Fibroblast of lung (primary cell): ENCODE measurements around the gene PPP5C. TPM values are rescaled to one million over a fixed set of nuclear protein-coding genes. Genes with fewer than 3 reads are reported as not detected.

Source experiments
- DNase-seq, 2 donors: peaks; one replicate each; pipeline versions ENCODE4 v3.0.0 to v3.0.0-alpha.2; 2010; ENCODE audit warnings: low read depth in 2 of 2
- H2AFZ ChIP-seq: 2 replicates; pipeline ENCODE4 v1.5.1; 2012; ENCODE audit warnings: low read length, control low read depth, inconsistent platforms
- H3K27ac ChIP-seq: 2 replicates; pipeline ENCODE4 v1.5.1; 2011; ENCODE audit warnings: low read length, control low read depth; ENCODE audit not compliant: insufficient read depth
- H3K27me3 ChIP-seq: 2 replicates; pipeline ENCODE4 v1.5.1; 2011; ENCODE audit warnings: mild to moderate bottlenecking, low read length; ENCODE audit not compliant: control insufficient read depth, insufficient read depth
- H3K36me3 ChIP-seq: 2 replicates; pipeline ENCODE4 v1.5.1; 2011; ENCODE audit warnings: low read length; ENCODE audit not compliant: control insufficient read depth, insufficient read depth
- H3K4me1 ChIP-seq: 2 replicates; pipeline ENCODE4 v1.5.1; 2011; ENCODE audit warnings: low read length; ENCODE audit not compliant: control insufficient read depth, insufficient read depth; ENCODE audit errors: extremely low read depth
- H3K4me2 ChIP-seq: 2 replicates; pipeline ENCODE4 v1.5.1; 2011; ENCODE audit warnings: low read length, control low read depth; ENCODE audit not compliant: insufficient read depth; ENCODE audit errors: extremely low read depth
- H3K4me3 ChIP-seq, 4 experiments: fragments of 200-600 bp in 1 of 4; sonication (generic) in 1 of 4; replicated peaks in 1 of 4; 2 replicates each; pipeline ENCODE4 v1.5.1; 2011 to 2016; ENCODE audit warnings: low read length in 4 of 4, low read depth in 3 of 4, mild to moderate bottlenecking in 3 of 4, control low read depth in 2 of 4, inconsistent platforms in 1 of 4, mixed read lengths in 1 of 4; ENCODE audit not compliant: insufficient read depth in 1 of 4; ENCODE audit errors: control extremely low read depth in 1 of 4
- H3K79me2 ChIP-seq: 2 replicates; pipeline ENCODE4 v1.5.1; 2012; ENCODE audit warnings: mild to moderate bottlenecking, low read length, inconsistent platforms; ENCODE audit not compliant: control insufficient read depth, insufficient read depth
- H3K9ac ChIP-seq: 2 replicates; pipeline ENCODE4 v1.5.1; 2011; ENCODE audit warnings: mild to moderate bottlenecking, low read length, control low read depth; ENCODE audit not compliant: insufficient read depth
- H3K9me3 ChIP-seq: 2 replicates; pipeline ENCODE4 v1.5.1; 2012; ENCODE audit warnings: low read depth, low read length; ENCODE audit not compliant: control insufficient read depth, insufficient read depth
- H4K20me1 ChIP-seq: 2 replicates; pipeline ENCODE4 v1.5.1; 2011; ENCODE audit warnings: low read length; ENCODE audit not compliant: control insufficient read depth, insufficient read depth; ENCODE audit errors: extremely low read depth
- EZH2 ChIP-seq: IDR thresholded peaks from 2 replicates; pipeline ENCODE4 v1.5.1; 2012; ENCODE audit warnings: low read length, control low read depth, mild to moderate bottlenecking; ENCODE audit errors: missing control alignments
- polyA plus RNA-seq, 2 donors: library from polyadenylated mRNA; depleted of rRNA in 1 of 2; stranded (reverse) in 1 of 2; unstranded in 1 of 2; fragments of >200 nt; gene quantifications; 2 replicates each; pipeline ENCODE4 v1.2.1, GENCODE V29; 2011 to 2012; ENCODE audit warnings: missing spikeins in 1 of 2
- total RNA-seq: library from RNA; depleted of rRNA; stranded (reverse); fragments of >200 nt; gene quantifications from 2 replicates; pipeline ENCODE4 v1.2.1, GENCODE V29; 2014
- TF ChIP-seq, protein P1 (sequence below), 2 donors: IDR thresholded peaks in 1 of 2; conservative IDR thresholded peaks in 1 of 2; 1 replicate in 1 of 2; 2 replicates in 1 of 2; pipeline ENCODE4 v1.5.1; 2011 to 2012; ENCODE audit warnings: low read length in 2 of 2, control low read depth in 1 of 2, inconsistent platforms in 1 of 2, low read depth in 1 of 2, mild to moderate bottlenecking in 1 of 2

PPP5C gene
- total and polyA plus RNA-seq, 2 donors (not counting 1 experiment from before 2014, with no cell fraction given) = 46.9 to 94.1 TPM

DNA sequence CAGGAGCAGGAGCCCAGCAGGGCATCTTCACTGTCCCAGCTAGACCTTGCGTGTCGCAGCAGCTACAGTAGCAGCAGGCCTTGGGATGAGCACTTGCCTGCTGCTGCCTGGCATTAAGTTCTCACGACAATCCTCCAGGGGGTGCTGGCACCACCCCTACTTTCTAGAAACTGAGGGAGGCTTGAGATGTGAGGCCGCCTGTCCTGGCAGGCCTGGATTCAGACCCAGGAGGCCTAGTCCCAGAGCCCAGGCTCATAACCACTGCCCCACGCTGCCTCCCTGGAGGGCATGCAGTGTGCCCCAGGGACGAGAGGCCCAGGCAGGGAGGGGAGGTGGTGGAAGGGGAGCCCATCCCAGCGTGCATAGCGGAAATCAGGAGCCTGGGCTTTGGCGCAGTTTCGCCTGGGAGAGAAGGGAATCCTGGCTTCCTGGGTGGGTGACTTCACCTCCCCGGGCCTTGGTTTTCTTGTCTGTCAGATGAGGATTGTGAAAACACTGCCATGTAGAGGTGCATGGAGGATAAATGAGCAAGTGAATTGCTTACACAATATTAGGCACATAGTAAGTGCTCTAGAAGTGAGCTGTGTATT lies 26.1 kb downstream of the PPP5C start:
- Histone ChIP-seq H3K4me3 (no peak overlapping the region), H2AFZ (no peak overlapping the region), H4K20me1 (no peaks in the 10 kb centered on the region), H3K36me3 (peaks cover 10% of the 10 kb centered on the region), H3K9ac (no peak overlapping the region), H3K27me3 (no peaks in the 10 kb centered on the region), H3K27ac (peak overlapping the region; percentile 77), H3K4me1 (peaks cover 17% of the 10 kb centered on the region), H3K9me3 (no peaks in the 10 kb centered on the region), H3K79me2 (peaks cover 34% of the 10 kb centered on the region), H3K4me2 (peak overlapping the region; percentile 23)
- no peak for TF ChIP-seq EZH2
- TF ChIP-seq, protein P1, sequence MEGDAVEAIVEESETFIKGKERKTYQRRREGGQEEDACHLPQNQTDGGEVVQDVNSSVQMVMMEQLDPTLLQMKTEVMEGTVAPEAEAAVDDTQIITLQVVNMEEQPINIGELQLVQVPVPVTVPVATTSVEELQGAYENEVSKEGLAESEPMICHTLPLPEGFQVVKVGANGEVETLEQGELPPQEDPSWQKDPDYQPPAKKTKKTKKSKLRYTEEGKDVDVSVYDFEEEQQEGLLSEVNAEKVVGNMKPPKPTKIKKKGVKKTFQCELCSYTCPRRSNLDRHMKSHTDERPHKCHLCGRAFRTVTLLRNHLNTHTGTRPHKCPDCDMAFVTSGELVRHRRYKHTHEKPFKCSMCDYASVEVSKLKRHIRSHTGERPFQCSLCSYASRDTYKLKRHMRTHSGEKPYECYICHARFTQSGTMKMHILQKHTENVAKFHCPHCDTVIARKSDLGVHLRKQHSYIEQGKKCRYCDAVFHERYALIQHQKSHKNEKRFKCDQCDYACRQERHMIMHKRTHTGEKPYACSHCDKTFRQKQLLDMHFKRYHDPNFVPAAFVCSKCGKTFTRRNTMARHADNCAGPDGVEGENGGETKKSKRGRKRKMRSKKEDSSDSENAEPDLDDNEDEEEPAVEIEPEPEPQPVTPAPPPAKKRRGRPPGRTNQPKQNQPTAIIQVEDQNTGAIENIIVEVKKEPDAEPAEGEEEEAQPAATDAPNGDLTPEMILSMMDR (conservative IDR thresholded peaks at IDR 0.05 in 1 of 2, IDR thresholded peaks at IDR 0.05 in 1 of 2; ENCODE audit: low read depth in 1 of 2, low read length in 2 of 2) = peak; percentile 26 to 39
- DNase-seq = peak in 1 of 2 donors; percentile 63

DNA sequence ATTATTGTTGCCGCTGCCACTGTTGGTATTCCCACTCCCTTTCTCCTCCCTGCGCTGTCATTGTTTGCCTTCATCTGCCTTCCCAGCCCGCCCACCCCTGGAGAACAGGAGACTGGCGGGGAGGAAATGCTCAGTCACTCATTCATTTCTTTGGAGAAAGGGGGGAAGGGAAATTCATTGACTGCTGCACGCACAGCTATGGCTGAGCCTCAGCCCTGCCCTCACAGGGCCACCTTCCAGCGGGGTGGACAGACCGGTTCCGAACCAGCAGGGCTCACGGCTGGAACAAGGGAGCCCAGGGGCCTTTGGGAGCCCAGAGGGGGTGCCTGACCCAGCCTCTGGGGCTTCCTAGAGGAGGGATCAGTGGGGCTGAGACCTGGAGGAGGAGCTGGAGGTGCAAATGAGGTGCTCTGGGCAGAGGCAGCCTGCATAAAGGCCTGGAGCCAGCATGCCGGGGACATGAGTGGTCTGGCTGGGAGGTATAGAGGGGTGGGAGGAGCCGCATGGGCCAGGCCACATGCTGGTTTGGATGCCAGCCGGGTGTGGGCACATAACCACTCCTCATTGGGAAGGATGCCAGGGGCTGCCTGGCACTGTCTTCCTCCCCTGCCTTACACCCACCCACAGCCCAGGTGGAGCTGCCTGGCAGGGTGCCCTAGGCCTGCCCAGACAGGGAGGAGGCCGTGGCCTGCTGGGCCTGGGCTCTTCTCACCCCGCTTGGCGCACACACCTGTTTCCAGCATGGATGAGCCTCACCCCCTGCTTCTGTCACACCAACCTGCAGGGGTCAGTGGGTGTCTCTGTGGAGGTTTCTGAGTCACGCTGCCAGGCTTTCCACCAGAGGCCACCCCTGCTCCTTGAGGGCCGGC lies 26.8 kb downstream of the PPP5C start:
- Histone ChIP-seq H3K9me3 (no peaks in the 10 kb centered on the region), H3K4me3 (no peak overlapping the region), H3K27ac (peak overlapping the region; percentile 57), H3K79me2 (peaks cover 34% of the 10 kb centered on the region), H3K36me3 (peaks cover 10% of the 10 kb centered on the region), H4K20me1 (no peaks in the 10 kb centered on the region), H3K4me1 (peaks cover 17% of the 10 kb centered on the region), H3K27me3 (no peaks in the 10 kb centered on the region), H2AFZ (no peak overlapping the region), H3K4me2 (no peak overlapping the region), H3K9ac (no peak overlapping the region)
- TF ChIP-seq, protein P1 (conservative IDR thresholded peaks at IDR 0.05 in 1 of 2, IDR thresholded peaks at IDR 0.05 in 1 of 2; ENCODE audit: low read depth in 1 of 2, low read length in 2 of 2) = no peak
- TF ChIP-seq EZH2 = no peak
- DNase-seq = peak in 1 of 2 donors; percentile 72
